BJ (cell line): ENCODE measurements around the gene CXorf65. TPM values are rescaled to one million over a fixed set of nuclear protein-coding genes. Genes with fewer than 3 reads are reported as not detected.

Experiments used
- CTCF ChIA-PET: fragments of 350-600 bp; formaldehyde crosslinking; extraction: SDS; loops from one replicate; lab custom pipeline; 2021; ENCODE audit warnings: antibody characterized with exemption, inconsistent platforms; lab: Yijun Ruan, JAX
- POLR2A ChIA-PET: fragments of 300-600 bp; sonication (Branson Sonifier 250); formaldehyde crosslinking; extraction: SDS; loops from one replicate; lab custom pipeline; 2021; ENCODE audit warnings: antibody characterized with exemption; lab: Charles Lee
- DNase-seq: peaks from one replicate; pipeline ENCODE4 v3.0.0-alpha.2; 2011; ENCODE audit warnings: low read depth
- H3K27me3 ChIP-seq: 2 replicates; pipeline ENCODE4 v1.6.0; 2011; ENCODE audit warnings: low read length; ENCODE audit not compliant: control insufficient read depth, insufficient read depth
- H3K36me3 ChIP-seq: 2 replicates; pipeline ENCODE4 v1.5.1; 2011; ENCODE audit warnings: low read length; ENCODE audit not compliant: control insufficient read depth, insufficient read depth
- H3K4me3 ChIP-seq: 2 replicates; pipeline ENCODE4 v1.5.1; 2011; ENCODE audit warnings: low read depth, mild to moderate bottlenecking, control low read depth, low read length
- polyA plus RNA-seq: library from polyadenylated mRNA; depleted of rRNA; stranded (reverse); fragments of >200 nt; gene quantifications from 2 replicates; pipeline ENCODE4 v1.2.3, GENCODE V29; 2011
- TF ChIP-seq, protein P1 (sequence below): IDR thresholded peaks from 2 replicates; pipeline ENCODE4 v1.5.1; 2011; ENCODE audit warnings: low read depth, mild to moderate bottlenecking, control low read depth, inconsistent platforms, low read length, moderate library complexity; ENCODE audit not compliant: insufficient read depth

Gene CXorf65
- polyA plus RNA-seq, 1 experiment = not detected

DNA sequence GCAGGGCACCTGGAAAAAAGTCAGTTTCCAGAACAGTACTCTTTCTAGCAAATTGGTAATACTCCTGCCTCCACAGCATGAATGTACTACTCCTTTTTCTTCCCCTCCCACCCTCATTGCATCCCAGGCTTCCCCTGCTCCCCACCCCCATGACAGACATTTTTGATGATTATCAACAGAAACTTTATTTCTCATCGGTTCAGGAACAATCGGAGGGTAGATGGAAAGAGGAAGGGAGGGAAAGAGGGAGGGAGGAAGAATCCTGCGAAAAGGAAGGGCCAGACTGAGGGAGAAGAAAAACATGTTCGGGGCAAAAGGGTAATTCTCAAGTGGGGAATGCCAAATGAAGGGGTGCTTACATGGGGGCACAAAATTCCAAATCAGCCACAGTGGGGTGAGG is 705 bp upstream of the CXorf65 start:
- peaks cover 2% of the 10 kb centered on the region; the same call in 1 of the 2 replicates for H3K27me3 ChIP-seq
- ChIA-PET CTCF (no interaction called here), POLR2A (no interaction called here)
- no peaks in the 10 kb centered on the region for H3K36me3 ChIP-seq
- DNase-seq = no peak
- TF ChIP-seq, protein P1, sequence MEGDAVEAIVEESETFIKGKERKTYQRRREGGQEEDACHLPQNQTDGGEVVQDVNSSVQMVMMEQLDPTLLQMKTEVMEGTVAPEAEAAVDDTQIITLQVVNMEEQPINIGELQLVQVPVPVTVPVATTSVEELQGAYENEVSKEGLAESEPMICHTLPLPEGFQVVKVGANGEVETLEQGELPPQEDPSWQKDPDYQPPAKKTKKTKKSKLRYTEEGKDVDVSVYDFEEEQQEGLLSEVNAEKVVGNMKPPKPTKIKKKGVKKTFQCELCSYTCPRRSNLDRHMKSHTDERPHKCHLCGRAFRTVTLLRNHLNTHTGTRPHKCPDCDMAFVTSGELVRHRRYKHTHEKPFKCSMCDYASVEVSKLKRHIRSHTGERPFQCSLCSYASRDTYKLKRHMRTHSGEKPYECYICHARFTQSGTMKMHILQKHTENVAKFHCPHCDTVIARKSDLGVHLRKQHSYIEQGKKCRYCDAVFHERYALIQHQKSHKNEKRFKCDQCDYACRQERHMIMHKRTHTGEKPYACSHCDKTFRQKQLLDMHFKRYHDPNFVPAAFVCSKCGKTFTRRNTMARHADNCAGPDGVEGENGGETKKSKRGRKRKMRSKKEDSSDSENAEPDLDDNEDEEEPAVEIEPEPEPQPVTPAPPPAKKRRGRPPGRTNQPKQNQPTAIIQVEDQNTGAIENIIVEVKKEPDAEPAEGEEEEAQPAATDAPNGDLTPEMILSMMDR = no peak
- H3K4me3 ChIP-seq = no peak overlapping the region

DNA sequence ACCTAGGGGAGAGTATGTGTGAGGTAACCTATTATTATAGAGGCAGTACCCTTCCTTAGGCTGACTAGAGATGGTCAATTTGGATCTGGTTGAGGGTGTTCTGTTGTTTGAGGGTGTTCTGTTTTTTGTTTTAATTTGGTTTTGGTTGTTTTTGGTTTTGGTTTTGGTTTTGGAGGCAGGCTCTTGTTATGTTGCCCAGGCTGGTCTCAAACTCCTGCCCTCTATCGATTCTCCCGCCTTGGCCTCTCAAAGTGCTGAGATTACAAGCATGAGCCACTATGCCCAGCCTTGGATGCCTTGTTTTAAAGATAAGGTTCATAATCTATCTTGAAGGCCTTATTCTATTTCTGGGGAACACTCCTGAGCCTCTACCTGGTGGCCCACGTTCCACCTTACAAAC is 912 bp downstream of the CXorf65 start:
- no peaks in the 10 kb centered on the region for H3K27me3 ChIP-seq
- CTCF ChIA-PET = interaction anchor here (1.0 kb wide), 1 partner anchor 13 kb away, joined by 3 read pairs; the partner anchor contains the start of gene MED12
- POLR2A ChIA-PET = interaction anchor here (1.5 kb wide), 1 partner anchor 13 kb away, joined by 4 read pairs; the partner anchor contains the start of gene MED12

DNA sequence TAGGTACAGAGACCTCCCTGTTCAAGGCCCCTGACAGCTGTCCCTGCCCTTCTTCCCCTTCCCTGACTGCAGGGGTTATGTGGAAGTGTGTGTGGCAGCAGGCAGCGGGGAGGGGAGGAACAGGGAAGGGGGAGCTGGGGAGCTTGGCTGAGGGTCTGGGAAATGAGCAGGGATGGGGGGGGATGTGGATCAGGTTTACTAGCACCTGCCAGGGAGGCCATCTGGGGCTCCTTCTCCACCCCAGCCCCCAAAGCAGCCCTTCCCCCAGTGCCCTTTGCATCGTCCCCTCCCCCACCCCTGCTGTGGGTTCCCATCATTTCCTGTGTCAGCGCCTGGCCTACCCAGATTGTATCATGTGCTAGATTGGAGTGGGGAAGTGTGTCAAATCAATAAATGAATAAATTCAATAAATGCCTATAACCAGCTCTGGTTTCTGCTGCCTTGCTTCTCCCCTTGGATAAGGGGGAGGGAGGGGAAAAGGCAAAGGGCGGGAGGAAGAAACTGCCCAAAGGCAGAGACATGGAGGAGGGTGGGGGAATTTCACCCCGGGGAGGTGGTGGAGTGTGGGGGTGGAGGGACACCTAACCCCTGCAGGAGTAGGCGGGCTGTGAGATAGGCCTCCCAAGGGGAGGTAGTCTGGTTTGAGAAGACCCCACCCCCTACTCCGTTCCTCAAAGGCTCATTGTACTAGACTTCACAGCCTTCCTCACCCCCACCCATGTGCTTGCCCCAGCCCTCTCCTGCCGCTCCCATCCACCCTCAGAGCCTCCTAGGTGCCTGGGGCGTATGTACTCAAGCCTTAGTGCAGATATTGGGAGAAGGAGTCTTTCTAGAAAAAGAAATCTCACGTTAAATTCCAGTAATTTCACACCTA is 3.2 kb downstream of the CXorf65 start:
- ChIA-PET CTCF (no interaction called here), POLR2A (no interaction called here)
- Histone ChIP-seq H3K4me3 (no peak overlapping the region), H3K27me3 (no peaks in the 10 kb centered on the region), H3K36me3 (no peaks in the 10 kb centered on the region)
- DNase-seq = no peak
- TF ChIP-seq, protein P1 = no peak

More for the DNA sequence above, 912 bp downstream of the CXorf65 start:
- H3K36me3 ChIP-seq = no peaks in the 10 kb centered on the region
- no peak for DNase-seq
- TF ChIP-seq, protein P1 = no peak
- no peak overlapping the region for H3K4me3 ChIP-seq

DNA sequence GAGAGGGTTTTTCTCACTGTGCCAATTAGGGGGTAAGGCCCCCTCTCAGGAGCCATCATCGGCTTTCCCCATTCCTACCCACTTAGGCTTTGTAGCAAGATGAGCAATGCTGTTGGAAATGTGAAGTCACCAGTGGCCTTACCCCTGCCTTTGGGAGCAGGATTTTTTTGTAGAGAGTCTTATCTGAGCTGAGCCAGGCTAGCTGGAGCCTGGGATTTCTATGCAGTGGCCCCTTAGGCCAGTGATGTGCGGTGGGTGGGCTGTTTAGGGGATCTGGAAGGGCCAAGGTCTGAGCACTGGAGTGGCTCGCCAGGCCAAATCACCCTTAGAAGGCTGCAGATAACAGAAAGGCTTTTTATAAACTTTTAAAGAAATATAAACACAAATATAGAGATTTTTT is 4.2 kb downstream of the CXorf65 start:
- H3K4me3 ChIP-seq = no peak overlapping the region
- DNase-seq = no peak
- TF ChIP-seq, protein P1 = no peak
- no peaks in the 10 kb centered on the region for H3K36me3 ChIP-seq
- ChIA-PET POLR2A (no interaction called here), CTCF (interaction anchor here (0.6 to 1.7 kb wide), 2 partner anchors 27 to 92 kb away, joined by 3 to 5 read pairs; no protein-coding TSS in a partner anchor)
- no peaks in the 10 kb centered on the region for H3K27me3 ChIP-seq
